ENCODE measurements around the gene NAMPT.

Gene NAMPT

GRCh38 chr7:106249488-106249887 is 35.3 kb downstream of the NAMPT start:
- ChIA-PET POLR2A (no interaction called here), CTCF (no interaction called here)

GRCh38 chr7:106248600-106248999 is 36.2 kb downstream of the NAMPT start:
- CTCF ChIA-PET = no interaction called here
- POLR2A ChIA-PET = no interaction called here
- no peak for TF ChIP-seq CTCF (IDR thresholded peaks at IDR 0.05; ENCODE audit: insufficient read depth, low read length, missing control alignments)
- DNase-seq (ENCODE audit: low read depth, low spot score) = no peak
- H3K4me3 ChIP-seq (ENCODE audit: low read depth, low read length) = no peak overlapping the region

More at GRCh38 chr7:106249488-106249887, 35.3 kb downstream of the NAMPT start:
- no peak overlapping the region for H3K4me3 ChIP-seq (ENCODE audit: low read depth, low read length)
- DNase-seq (ENCODE audit: low read depth, low spot score) = no peak
- no peak for TF ChIP-seq CTCF (IDR thresholded peaks at IDR 0.05; ENCODE audit: insufficient read depth, low read length, missing control alignments)

GRCh38 chr7:106247841-106248240 is 36.9 kb downstream of the NAMPT start:
- TF ChIP-seq CTCF (IDR thresholded peaks at IDR 0.05; ENCODE audit: insufficient read depth, low read length, missing control alignments) = no peak
- CTCF ChIA-PET = no interaction called here
- POLR2A ChIA-PET = no interaction called here
- no peak for DNase-seq (ENCODE audit: low read depth, low spot score)
- no peak overlapping the region for H3K4me3 ChIP-seq (ENCODE audit: low read depth, low read length)

- no peak for TF ChIP-seq CTCF (IDR thresholded peaks at IDR 0.05; ENCODE audit: insufficient read depth, low read length, missing control alignments)
- CTCF ChIA-PET = no interaction called here
- POLR2A ChIA-PET = no interaction called here
- DNase-seq (ENCODE audit: low read depth, low spot score) = no peak
- H3K4me3 ChIP-seq (ENCODE audit: low read depth, low read length) = no peak overlapping the region
Measured at GRCh38 chr7:106246902-106247711, 37.7 kb downstream of the NAMPT start.

- ChIA-PET CTCF (no interaction called here), POLR2A (no interaction called here)
- no peak for TF ChIP-seq CTCF (IDR thresholded peaks at IDR 0.05; ENCODE audit: insufficient read depth, low read length, missing control alignments)
- no peak for DNase-seq (ENCODE audit: low read depth, low spot score)
- H3K4me3 ChIP-seq (ENCODE audit: low read depth, low read length) = no peak overlapping the region
Measured at GRCh38 chr7:106243893-106244292, 40.9 kb downstream of the NAMPT start.

GRCh38 chr7:106239406-106239805 is 45.4 kb downstream of the NAMPT start:
- no peak for DNase-seq (ENCODE audit: low read depth, low spot score)
- POLR2A ChIA-PET = no interaction called here
- CTCF ChIA-PET = no interaction called here
- H3K4me3 ChIP-seq (ENCODE audit: low read depth, low read length) = no peak overlapping the region
- no peak for TF ChIP-seq CTCF (IDR thresholded peaks at IDR 0.05; ENCODE audit: insufficient read depth, low read length, missing control alignments)
